HL-60 (cell line): Measurements from ENCODE around the gene CDCA4.

Source experiments
- CTCF ChIP-seq: IDR thresholded peaks from one replicate; pipeline ENCODE4 v1.5.1; 2011; ENCODE audit warnings: low read length, control low read depth, inconsistent platforms; ENCODE audit not compliant: insufficient read depth
- POLR2AphosphoS5 ChIP-seq: IDR thresholded peaks from 2 replicates; pipeline ENCODE4 v1.6.1; 2012; ENCODE audit warnings: low read depth

GRCh38 chr14:104980611-104981531, 40.0 kb downstream of the CDCA4 start:
- TF ChIP-seq CTCF, result no peak
- no peak for TF ChIP-seq POLR2AphosphoS5
